HG02798 (cell line): ENCODE data around the gene FBRSL1.

ENCODE experiments used
- ATAC-seq: cut with Tn5 transposase; IDR thresholded peaks from one replicate; pipeline ENCODE4 v1.9.1; 2021; ENCODE audit warnings: mild to moderate bottlenecking; ENCODE audit not compliant: unreplicated experiment, poor library complexity

FBRSL1 gene

GRCh38 chr12:132550014-132550802 lies 60.3 kb downstream of the FBRSL1 start:
- no peak for ATAC-seq

GRCh38 chr12:132550830-132551640 lies 61.1 kb downstream of the FBRSL1 start:
- no peak for ATAC-seq

GRCh38 chr12:132551641-132552031 lies 61.7 kb downstream of the FBRSL1 start:
- ATAC-seq: no peak

- no peak for ATAC-seq
These were observed 65.1 kb downstream of the FBRSL1 start for GRCh38 chr12:132554845-132555630.

- no peak for ATAC-seq
These were observed 65.7 kb downstream of the FBRSL1 start for GRCh38 chr12:132555686-132556085.

- no peak for ATAC-seq
These were observed 66.3 kb downstream of the FBRSL1 start for GRCh38 chr12:132556216-132556615.

- ATAC-seq: no peak
These were observed 66.8 kb downstream of the FBRSL1 start for GRCh38 chr12:132556801-132557200.

- no peak for ATAC-seq
These were observed 67.5 kb downstream of the FBRSL1 start for GRCh38 chr12:132557291-132558015.

- no peak for ATAC-seq
These were observed 68.3 kb downstream of the FBRSL1 start for GRCh38 chr12:132558042-132558856.

- no peak for ATAC-seq
These were observed 69.1 kb downstream of the FBRSL1 start for GRCh38 chr12:132558861-132559623.

GRCh38 chr12:132559652-132560363 lies 69.9 kb downstream of the FBRSL1 start:
- ATAC-seq: no peak

GRCh38 chr12:132560364-132560613 lies 70.3 kb downstream of the FBRSL1 start:
- no peak for ATAC-seq

GRCh38 chr12:132560614-132561426 lies 70.9 kb downstream of the FBRSL1 start:
- ATAC-seq: peak; percentile 33
